Panc1 (cell line): ENCODE results near the gene SCARF2. TPM values are rescaled to one million over a fixed set of nuclear protein-coding genes. Genes with fewer than 3 reads are reported as not detected.

Experiments
- ATAC-seq: fragments of 200-7000 bp; cut with Tn5 transposase; 2 replicates; pipeline ENCODE4 v1.9.1; 2020; ENCODE audit warnings: mild to moderate bottlenecking, moderate library complexity
- BruUV-seq: library from RNA; stranded (reverse); fragments of 400-500 nt; replicated peaks from 2 replicates; lab custom pipeline; 2021; lab: Mats Ljungman, UMichigan
- CTCF ChIA-PET: fragments of 300-600 bp; sonication (Branson Sonifier 250); formaldehyde crosslinking; loops from one replicate; lab custom pipeline; 2022; ENCODE audit warnings: antibody characterized with exemption; lab: Charles Lee
- POLR2A ChIA-PET: fragments of 300-600 bp; sonication (Branson Sonifier 250); formaldehyde crosslinking; loops from one replicate; lab custom pipeline; 2022; ENCODE audit warnings: antibody characterized with exemption; lab: Charles Lee
- DNase-seq: peaks from one replicate; pipeline ENCODE4 v3.0.0-alpha.2; 2010; ENCODE audit warnings: low read depth, low spot score
- H3K27ac ChIP-seq: 2 replicates; pipeline ENCODE4 v1.5.1; 2011; ENCODE audit warnings: mild to moderate bottlenecking, low read length, inconsistent platforms
- H3K27me3 ChIP-seq: fragments of 200-500 bp; sonication (Bioruptor generic); 2 replicates; pipeline ENCODE4 v1.6.0; 2014; ENCODE audit warnings: low read length, inconsistent platforms; ENCODE audit not compliant: control insufficient read depth, insufficient read depth
- H3K36me3 ChIP-seq: fragments of 200-500 bp; sonication (Bioruptor generic); 2 replicates; pipeline ENCODE4 v1.5.1; 2014; ENCODE audit warnings: inconsistent platforms, mild to moderate bottlenecking, low read length, moderate library complexity; ENCODE audit not compliant: control insufficient read depth, insufficient read depth
- H3K4me1 ChIP-seq: 2 replicates; pipeline ENCODE4 v1.5.1; 2011; ENCODE audit warnings: inconsistent platforms, mild to moderate bottlenecking, low read length, moderate library complexity; ENCODE audit not compliant: control insufficient read depth, insufficient read depth
- H3K4me3 ChIP-seq, 2 experiments: 2 replicates each; pipeline ENCODE4 v1.5.1; 2011 to 2012; ENCODE audit warnings: low read depth in 2 of 2, low read length in 2 of 2, mild to moderate bottlenecking in 2 of 2, inconsistent platforms in 1 of 2, moderate library complexity in 1 of 2
- H3K9me3 ChIP-seq: fragments of 200-500 bp; sonication (Bioruptor generic); 2 replicates; pipeline ENCODE4 v1.5.1; 2014; ENCODE audit warnings: low read depth, mild to moderate bottlenecking, inconsistent platforms, low read length, moderate library complexity; ENCODE audit not compliant: control insufficient read depth, insufficient read depth
- CTCF ChIP-seq: fragments of 450-650 bp; IDR thresholded peaks from 2 replicates; pipeline ENCODE4 v1.5.1; 2017; ENCODE audit warnings: mild to moderate bottlenecking
- POLR2AphosphoS5 ChIP-seq: IDR thresholded peaks from 2 replicates; pipeline ENCODE4 v1.6.1; 2012; ENCODE audit warnings: mild to moderate bottlenecking, low read depth, low read length, moderate library complexity
- REST ChIP-seq, 2 experiments: IDR thresholded peaks; 2 replicates each; pipeline ENCODE4 v1.6.1; 2011 to 2012; ENCODE audit warnings: low read depth in 2 of 2, control low read depth in 1 of 2, low read length in 1 of 2, mild to moderate bottlenecking in 1 of 2, moderate library complexity in 1 of 2; ENCODE audit not compliant: insufficient read depth in 1 of 2
- SIN3A ChIP-seq: IDR thresholded peaks from 2 replicates; pipeline ENCODE4 v1.6.1; 2012; ENCODE audit warnings: low read depth, mild to moderate bottlenecking, low read length, moderate library complexity, borderline replicate concordance; ENCODE audit not compliant: insufficient read depth
- TCF7L2 ChIP-seq: IDR thresholded peaks from 2 replicates; pipeline ENCODE4 v1.6.1; 2011; ENCODE audit warnings: mild to moderate bottlenecking, low read depth, low read length, inconsistent platforms
- in situ Hi-C: cut with HindIII; loops from 2 replicates; pipeline ENCODE4 v1.10.0; 2016; ENCODE audit warnings: low sequenced_read_pairs, low pct_unique_long_range_greater_than_20kb
- intact Hi-C: fragments of 100-400 bp; cut with micrococcal nuclease; formaldehyde crosslinking; loops from one replicate; pipeline ENCODE4 v1.10.0; 2022; ENCODE audit not compliant: unreplicated experiment
- total RNA-seq: library from RNA; stranded (reverse); gene quantifications from one replicate; pipeline ENCODE4 v1.2.1, GENCODE V29; 2021; ENCODE audit not compliant: unreplicated experiment

The SCARF2 gene
- total RNA-seq, 1 experiment from 2014 or later: 3.2 TPM

GRCh38 chr22:20425566-20426258 lies 11.9 kb downstream of the SCARF2 start:
- H3K4me3 ChIP-seq: no peak overlapping the region
- ChIA-PET CTCF (no interaction called here), POLR2A (no interaction called here)
- no peaks in the 10 kb centered on the region for H3K27me3 ChIP-seq
- intact Hi-C loops: no loop called here
- no peak for DNase-seq
- TF ChIP-seq TCF7L2 (no peak), REST (IDR thresholded peaks at IDR 0.05; ENCODE audit: insufficient read depth in 1 of 2, low read depth in 2 of 2, low read length in 1 of 2) (no peak), CTCF (no peak), SIN3A (no peak), POLR2AphosphoS5 (no peak)
- no TSS peak for BruUV-seq
- no peak overlapping the region for H3K27ac ChIP-seq
- no peaks in the 10 kb centered on the region; the same call in 1 of the 2 replicates for H3K4me1 ChIP-seq
- no peak for ATAC-seq
- H3K36me3 ChIP-seq: no peaks in the 10 kb centered on the region
- in situ Hi-C loops: no loop called here
- no peaks in the 10 kb centered on the region for H3K9me3 ChIP-seq

- BruUV-seq: no TSS peak
Observed at GRCh38 chr22:20424932-20425565, 12.6 kb downstream of the SCARF2 start.

More at GRCh38 chr22:20424932-20425565, 12.6 kb downstream of the SCARF2 start:
- no peak overlapping the region for H3K4me3 ChIP-seq
- in situ Hi-C loops: no loop called here
- no peak overlapping the region for H3K27ac ChIP-seq
- no peaks in the 10 kb centered on the region for H3K36me3 ChIP-seq
- no peak for ATAC-seq
- H3K27me3 ChIP-seq: no peaks in the 10 kb centered on the region
- no peak for DNase-seq
- ChIA-PET POLR2A (no interaction called here), CTCF (no interaction called here)
- H3K9me3 ChIP-seq: no peaks in the 10 kb centered on the region
- intact Hi-C loops: no loop called here
- H3K4me1 ChIP-seq: no peaks in the 10 kb centered on the region; the same call in 1 of the 2 replicates
- TF ChIP-seq SIN3A (no peak), POLR2AphosphoS5 (no peak), CTCF (no peak), TCF7L2 (no peak), REST (IDR thresholded peaks at IDR 0.05; ENCODE audit: insufficient read depth in 1 of 2, low read depth in 2 of 2, low read length in 1 of 2) (no peak)
